ENCODE results near the gene MAGI2. TPM values are rescaled to one million over a fixed set of nuclear protein-coding genes. Genes with fewer than 3 reads are reported as not detected.

Gene MAGI2
- total RNA-seq, 1 experiment from 2014 or later, result 14.3 TPM

- Histone ChIP-seq H3K79me2 (ENCODE audit: insufficient read depth, low read length) (no peaks in the 10 kb centered on the region), H4K20me1 (ENCODE audit: control insufficient read depth, insufficient read depth, insufficient read length) (no peaks in the 10 kb centered on the region), H3K27ac (ENCODE audit: insufficient read length, low read depth, low read length) (no peak overlapping the region), H3K27me3 (ENCODE audit: insufficient read depth, low read length) (no peaks in the 10 kb centered on the region), H2AK5ac (ENCODE audit: insufficient read length, low read length) (no peak overlapping the region), H4K8ac (replicated peaks; ENCODE audit: insufficient read length, low read depth, low read length) (no peak overlapping the region), H3K79me1 (ENCODE audit: insufficient read depth, low read depth, low read length, poor library complexity, severe bottlenecking) (no peaks in the 10 kb centered on the region), H3K4me2 (ENCODE audit: insufficient read depth, insufficient read length, low read length) (no peak overlapping the region), H3K14ac (ENCODE audit: insufficient read depth, low read length) (no peak overlapping the region), H2BK5ac (ENCODE audit: insufficient read length, low read length) (no peak overlapping the region), H3K18ac (ENCODE audit: insufficient read length, low read depth, low read length) (no peak overlapping the region), H4K91ac (ENCODE audit: insufficient read length, low read depth, low read length) (no peak overlapping the region), H2AFZ (ENCODE audit: low read length) (no peak overlapping the region), H2BK20ac (ENCODE audit: low read depth, low read length, poor library complexity, severe bottlenecking) (no peak overlapping the region), H2BK15ac (ENCODE audit: low read depth, low read length) (no peak overlapping the region), H3K9me3 (ENCODE audit: control insufficient read depth, low read depth, low read length) (no peaks in the 10 kb centered on the region), H3T11ph (ENCODE audit: low read length) (no peak overlapping the region), H3K56ac (ENCODE audit: insufficient read length, low read depth, low read length) (no peak overlapping the region), H3K4ac (ENCODE audit: low read depth, low read length) (no peak overlapping the region), H3K9ac (ENCODE audit: extremely low read depth, insufficient read length, low read length) (no peak overlapping the region), H3K23me2 (ENCODE audit: insufficient read length, low read depth, low read length, poor library complexity, severe bottlenecking) (no peaks in the 10 kb centered on the region), H2BK120ac (ENCODE audit: low read depth, low read length, poor library complexity, severe bottlenecking) (no peak overlapping the region), H3K4me1 (ENCODE audit: insufficient read depth, low read length) (no peaks in the 10 kb centered on the region), H3K23ac (ENCODE audit: insufficient read length, low read depth, low read length) (no peak overlapping the region), H4K5ac (ENCODE audit: insufficient read length, low read depth, low read length) (no peak overlapping the region), H2BK12ac (ENCODE audit: insufficient read length, low read depth, low read length) (no peak overlapping the region)
- DNase-seq, result no peak
- no peak for TF ChIP-seq CTCF (conservative IDR thresholded peaks at IDR 0.05)
- H3K9me3 Mint-ChIP-seq, result no peaks in the 10 kb centered on the region
- no CpG with 5 or more reads among the region's 2 CpGs for WGBS (ENCODE audit: extremely low coverage, insufficient read length, low lambda C conversion rate)
- H3K4me3 Mint-ChIP-seq, result no peak overlapping the region
- no peak overlapping the region; a peak in 1 of 7 replicates for H3K27ac Mint-ChIP-seq
- no peaks in the 10 kb centered on the region for H3K36me3 Mint-ChIP-seq (ENCODE audit: insufficient read depth in 1 of 3, low read depth in 3 of 3)
- no peaks in the 10 kb centered on the region for H3K27me3 Mint-ChIP-seq (ENCODE audit: low read depth)
- peaks cover 19 to 25% of the 10 kb centered on the region in 2 experiments for H3K4me1 Mint-ChIP-seq
Observed at GRCh38 chr7:78967046-78967445, 486.4 kb downstream of the MAGI2 start.
